HCT116 (cell line): ENCODE data around the gene PDE6A.

Experiments used
- CTCF ChIP-seq, 3 experiments: fragments of 200-600 bp in 1 of 3; sonication (generic) in 1 of 3; IDR thresholded peaks in 2 of 3; conservative IDR thresholded peaks in 1 of 3; 2 replicates each; pipeline ENCODE4 v1.5.1; 2012 to 2017; ENCODE audit warnings: low read depth in 2 of 3, low read length in 2 of 3, antibody characterized with exemption in 1 of 3, borderline replicate concordance in 1 of 3, control low read depth in 1 of 3, mild to moderate bottlenecking in 1 of 3, mixed read lengths in 1 of 3, mixed run types in 1 of 3, moderate library complexity in 1 of 3; ENCODE audit not compliant: insufficient read depth in 1 of 3
- ELF1 ChIP-seq: IDR thresholded peaks from 2 replicates; pipeline ENCODE4 v1.6.1; 2012; ENCODE audit warnings: low read depth, borderline replicate concordance
- POLR2A ChIP-seq: IDR thresholded peaks from 2 replicates; pipeline ENCODE4 v1.7.0; 2011; ENCODE audit warnings: borderline replicate concordance; ENCODE audit not compliant: insufficient read depth, insufficient read length; ENCODE audit errors: extremely low read depth
- ZNF274 ChIP-seq: fragments of 200-500 bp; sonication (Bioruptor generic); IDR thresholded peaks from 2 replicates; pipeline ENCODE4 v1.6.1; 2014; ENCODE audit warnings: mild to moderate bottlenecking, low read depth, low read length, inconsistent platforms

GRCh38 chr5:149904293-149904886 is 40.2 kb downstream of the PDE6A start:
- TF ChIP-seq ELF1 (no peak), ZNF274 (no peak), CTCF (IDR thresholded peaks at IDR 0.05 in 2 of 3, conservative IDR thresholded peaks at IDR 0.05 in 1 of 3; ENCODE audit: borderline replicate concordance in 1 of 3, insufficient read depth in 1 of 3, low read depth in 2 of 3, low read length in 2 of 3) (peak in 1 of 3 experiments; percentile 23; a peak in 1 of 6 replicates), POLR2A (no peak)
